Right renal pelvis (tissue), 4 donors: Measurements from ENCODE around the gene ABCC6. TPM values are rescaled to one million over a fixed set of nuclear protein-coding genes. Genes with fewer than 3 reads are reported as not detected.
"Not testable (repeated sequence)": the region's sequence is repeated elsewhere in the genome, so short reads cannot be mapped to it uniquely, and the experiment has no call there.

Source experiments
- DNase-seq, 4 donors: peaks; one replicate each; pipeline ENCODE4 v3.0.0-alpha.2; 2013; ENCODE audit warnings: low read depth in 4 of 4, low spot score in 3 of 4, missing footprints in 1 of 4
- polyA plus RNA-seq, 4 donors: library from polyadenylated mRNA; unstranded; fragments of 120-200 nt; gene quantifications; one replicate each; pipeline ENCODE4 v1.2.1, GENCODE V29; 2013; ENCODE audit not compliant: insufficient read length in 4 of 4

ABCC6 gene
- polyA plus RNA-seq, 4 donors: 17.7 to 31.1 (median 19.1) TPM

DNA sequence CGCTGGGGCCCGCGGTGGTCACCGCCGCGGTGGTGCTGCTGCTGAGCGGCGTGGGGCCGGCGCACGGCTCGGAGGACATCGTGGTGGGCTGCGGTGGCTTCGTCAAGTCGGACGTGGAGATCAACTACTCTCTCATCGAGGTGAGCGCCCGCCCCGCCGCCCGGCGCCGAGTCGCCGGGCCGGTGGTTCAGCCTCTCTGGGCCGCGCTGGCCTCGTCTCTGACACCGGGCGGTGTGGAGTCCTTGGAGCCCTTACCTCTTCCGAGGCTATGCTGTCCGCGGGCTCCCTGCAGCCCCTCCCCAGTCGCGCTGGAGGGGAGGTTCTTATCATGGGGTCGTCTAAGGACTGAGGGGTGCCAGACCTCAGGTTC, 9.4 kb upstream of the ABCC6 start:
- DNase-seq: not testable (repeated sequence)

GRCh38 chr16:16223662-16224241, 458 bp upstream of the ABCC6 start:
- not testable (repeated sequence) for DNase-seq

DNA sequence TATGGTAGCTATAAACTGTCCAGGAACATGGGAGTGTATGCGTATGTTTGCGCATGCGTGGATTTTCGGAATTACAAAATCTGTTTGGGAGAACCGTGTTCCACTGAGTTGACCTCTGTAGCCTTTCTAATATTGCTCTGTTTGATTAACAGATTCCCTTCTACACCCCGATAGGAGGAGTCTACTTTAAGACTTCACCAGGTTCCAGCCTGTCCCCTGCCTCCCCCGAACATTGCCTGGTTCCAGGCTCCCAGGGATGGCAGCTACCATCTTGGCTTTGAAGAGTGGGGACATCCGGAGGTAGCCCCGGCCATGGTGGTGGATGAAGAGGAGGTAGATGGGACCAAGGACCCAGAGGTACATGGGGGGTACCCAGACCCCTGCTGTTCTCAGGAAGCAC, 1.9 kb downstream of the ABCC6 start:
- not testable (repeated sequence) for DNase-seq

GRCh38 chr16:16220449-16220848, 2.8 kb downstream of the ABCC6 start:
- not testable (repeated sequence) for DNase-seq

DNA sequence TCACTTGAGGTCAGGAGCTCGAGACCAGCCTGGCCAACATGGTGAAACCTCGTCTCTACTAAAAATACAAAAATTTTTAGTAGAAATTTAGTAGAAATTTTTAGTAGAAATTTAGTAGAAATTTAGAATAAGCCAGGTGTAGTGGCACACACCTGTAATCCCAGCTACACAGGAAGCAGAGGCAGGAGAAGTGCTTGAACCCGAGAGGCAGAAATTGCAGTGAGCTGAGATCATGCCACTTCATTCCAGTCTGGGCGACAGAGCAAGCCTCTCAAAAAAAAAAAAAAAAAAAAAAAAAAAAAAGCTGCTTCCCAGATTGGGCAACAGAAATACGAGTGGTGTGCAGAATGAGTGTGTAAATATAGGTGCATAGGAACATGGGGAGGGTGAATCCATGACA, 4.5 kb downstream of the ABCC6 start:
- not testable (repeated sequence) for DNase-seq

DNA sequence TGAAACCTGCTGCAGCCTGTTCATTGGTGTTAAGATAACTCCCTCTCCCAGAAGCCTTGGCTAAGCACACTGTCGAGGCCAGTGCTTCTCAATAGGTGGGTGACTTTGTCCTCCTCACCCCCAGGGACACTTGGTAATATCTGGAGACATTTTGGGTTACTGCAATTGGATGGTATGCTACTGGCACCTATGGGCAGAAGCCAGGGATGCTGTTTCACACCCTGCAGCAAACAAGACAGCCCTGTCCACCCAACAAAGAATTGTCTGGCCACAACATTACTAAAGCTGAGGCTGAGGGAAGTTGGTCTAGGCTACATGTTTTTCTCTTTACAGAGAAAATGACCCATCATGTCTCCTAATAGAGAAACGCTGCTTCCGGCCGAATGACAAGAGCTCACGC, 4.9 kb downstream of the ABCC6 start:
- DNase-seq: not testable (repeated sequence)

- not testable (repeated sequence) for DNase-seq
These were observed 9.4 kb downstream of the ABCC6 start for GRCh38 chr16:16213863-16214293.

- DNase-seq: not testable (repeated sequence)
These were observed 11.9 kb downstream of the ABCC6 start for GRCh38 chr16:16211404-16211803.

- DNase-seq: not testable (repeated sequence)
These were observed 14.8 kb downstream of the ABCC6 start for GRCh38 chr16:16208461-16208860.

DNA sequence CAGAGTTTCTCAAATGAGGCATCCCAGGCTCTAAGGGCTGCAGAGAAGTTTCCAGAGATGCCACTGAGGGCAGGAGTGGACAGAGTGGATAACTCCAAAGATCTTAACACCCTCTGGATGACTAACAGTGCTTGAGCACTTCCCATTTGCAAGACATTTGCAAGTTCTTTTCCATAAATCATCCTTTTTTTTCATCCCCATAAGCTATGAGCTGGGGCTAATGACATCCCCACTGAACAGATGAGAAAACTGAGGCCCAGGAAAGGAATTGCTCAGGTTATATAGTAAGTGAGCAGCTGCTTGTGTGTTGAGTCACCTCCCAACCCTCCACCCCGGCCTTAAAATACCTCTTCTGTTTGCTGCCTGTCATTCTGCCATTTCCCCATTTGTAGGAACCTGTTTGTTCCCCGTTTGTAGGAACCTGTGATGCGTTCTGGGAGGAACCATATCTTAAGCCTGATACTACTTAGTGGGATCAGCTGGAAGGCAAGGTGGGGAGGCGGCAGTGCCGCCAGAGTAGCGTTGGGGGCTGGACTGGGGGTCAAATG, 15.4 kb downstream of the ABCC6 start:
- not testable (repeated sequence) for DNase-seq

DNA sequence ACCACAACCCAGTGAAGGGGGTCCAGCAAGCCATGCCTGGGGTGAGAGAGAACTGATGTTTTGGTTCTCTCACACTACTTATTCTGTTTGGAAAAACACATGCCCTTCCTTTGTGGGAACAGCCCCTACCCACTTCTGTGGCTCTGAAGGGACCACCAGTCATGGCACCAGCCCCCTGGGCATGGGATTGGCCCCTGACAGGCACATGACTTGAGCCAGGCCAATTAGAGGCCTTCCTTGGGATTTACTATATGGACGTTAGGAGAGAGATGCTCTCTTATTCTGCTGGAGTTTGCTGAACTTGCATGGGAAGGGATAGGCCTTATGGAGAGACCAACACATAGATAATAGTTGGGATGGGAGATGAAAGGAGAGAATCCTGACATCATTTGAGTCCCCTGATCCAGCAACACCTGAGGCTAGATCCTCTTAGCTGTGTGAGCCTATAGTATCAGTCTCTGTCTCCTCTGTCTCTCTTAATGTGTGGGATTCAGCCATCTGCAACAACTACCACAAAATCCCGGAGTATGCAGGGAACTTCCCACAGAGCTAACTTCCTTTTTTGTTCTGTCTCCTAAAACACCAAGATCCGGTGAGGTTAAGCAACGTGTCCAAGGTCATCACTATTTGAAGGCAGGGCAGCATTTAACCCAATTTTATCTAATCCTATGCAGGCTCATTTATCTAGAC, 16.1 kb downstream of the ABCC6 start:
- DNase-seq: not testable (repeated sequence)

DNA sequence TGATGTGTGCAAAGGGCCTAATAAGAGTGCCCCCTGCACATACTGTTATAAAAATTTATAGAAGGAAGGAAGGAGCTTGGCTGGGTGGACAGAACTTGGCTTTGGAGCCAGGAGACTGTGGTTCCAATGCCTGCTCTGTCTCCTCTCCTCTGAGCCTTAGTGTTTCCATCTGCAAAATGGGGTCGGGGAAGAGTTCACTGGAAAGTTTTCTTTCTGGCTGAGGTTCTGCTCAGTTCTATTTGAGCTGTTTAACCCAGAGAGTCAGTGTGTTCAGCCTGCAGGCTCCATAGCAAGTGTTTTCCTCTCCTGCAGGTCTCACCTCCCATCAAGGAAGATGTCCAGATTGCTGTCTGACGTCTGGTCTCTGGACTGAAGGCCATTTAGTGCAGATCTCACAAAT, 17.4 kb downstream of the ABCC6 start:
- DNase-seq: not testable (repeated sequence)

- DNase-seq: not testable (repeated sequence)
These were observed 18.7 kb downstream of the ABCC6 start for GRCh38 chr16:16204552-16204951.

DNA sequence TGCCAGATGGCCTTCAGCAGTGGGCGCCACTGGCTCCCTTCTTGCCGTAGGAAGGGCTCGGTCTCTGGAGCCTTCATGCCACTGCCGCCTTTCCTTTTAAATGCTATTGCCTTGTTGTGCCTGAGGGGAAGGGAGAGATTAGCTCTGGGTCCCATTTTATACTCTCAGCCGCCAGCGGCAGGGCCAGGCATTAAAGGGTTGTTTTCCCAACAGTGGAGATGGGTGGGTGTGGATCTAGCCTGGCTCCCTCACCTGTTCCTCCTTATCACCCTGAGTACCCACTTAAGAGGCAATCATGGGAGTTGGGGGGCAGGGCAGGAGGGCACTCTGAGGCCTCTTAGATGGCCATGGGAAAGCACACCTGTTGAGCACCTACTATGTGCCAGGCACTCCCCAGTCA, 19.8 kb downstream of the ABCC6 start:
- not testable (repeated sequence) for DNase-seq

- DNase-seq: peak in 1 of 4 donors; percentile 12
These were observed 20.7 kb downstream of the ABCC6 start for GRCh38 chr16:16202400-16203143.

- not testable (repeated sequence) for DNase-seq
These were observed 21.4 kb downstream of the ABCC6 start for GRCh38 chr16:16201880-16202279.

DNA sequence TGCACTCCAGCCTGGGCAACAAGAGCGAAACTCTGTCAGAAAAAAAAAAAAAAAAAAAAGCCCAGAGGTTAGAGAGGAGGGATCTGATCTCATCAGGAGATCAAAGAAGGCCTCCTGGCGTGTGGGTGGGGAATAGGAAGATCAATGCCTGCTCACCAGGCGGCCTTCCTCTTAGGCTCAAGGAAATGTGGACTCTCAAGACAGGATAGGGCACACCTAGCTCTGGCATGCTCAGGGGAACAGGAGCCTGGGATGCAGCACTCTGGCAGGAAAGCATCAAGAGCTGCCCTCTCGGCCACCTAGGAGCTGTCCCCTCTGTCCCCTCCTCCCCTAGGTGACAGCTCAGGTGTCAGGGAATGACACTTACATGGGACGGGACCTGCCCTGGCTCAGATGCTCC, 22.9 kb downstream of the ABCC6 start:
- not testable (repeated sequence) for DNase-seq

DNA sequence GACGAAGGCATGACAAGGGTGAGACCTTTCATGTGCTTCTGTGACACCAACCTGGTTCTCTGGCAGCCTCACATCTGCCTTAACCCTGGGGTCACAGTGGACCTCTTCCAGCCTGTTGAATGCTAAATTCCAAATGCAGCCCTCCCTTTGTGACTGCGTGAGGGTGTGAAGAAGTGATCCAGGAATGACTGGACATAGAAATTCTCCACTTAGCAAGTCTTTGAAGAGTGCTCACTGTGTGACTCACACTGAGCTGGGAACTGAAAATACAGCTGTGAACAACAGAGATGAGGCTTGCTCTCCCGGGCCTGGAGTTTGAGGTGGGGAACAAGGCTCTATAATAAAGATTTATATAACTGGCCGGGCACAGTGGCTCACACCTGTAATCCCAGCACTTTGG, 23.9 kb downstream of the ABCC6 start:
- not testable (repeated sequence) for DNase-seq

DNA sequence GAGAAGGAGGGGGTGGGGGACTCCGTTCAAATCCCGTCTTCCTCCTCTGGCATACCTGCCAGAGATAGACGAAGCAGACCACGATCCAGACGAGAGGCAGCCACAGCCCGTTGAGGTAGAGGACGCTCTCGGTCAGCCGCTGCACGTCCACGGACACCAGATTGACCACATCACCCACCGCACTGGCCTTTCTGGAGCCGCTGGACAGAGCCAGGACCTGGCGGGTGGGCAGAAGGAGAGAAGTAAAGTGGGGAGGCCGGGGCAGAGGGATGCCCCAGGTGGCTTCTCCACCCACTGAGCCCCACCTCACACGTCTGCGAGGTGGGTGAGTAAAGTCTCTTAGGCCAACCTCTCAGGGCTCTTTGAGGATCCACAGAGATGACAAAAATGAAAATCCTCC, 25.3 kb downstream of the ABCC6 start:
- DNase-seq: no peak

GRCh38 chr16:16197331-16197730, 26.0 kb downstream of the ABCC6 start:
- no peak for DNase-seq

DNA sequence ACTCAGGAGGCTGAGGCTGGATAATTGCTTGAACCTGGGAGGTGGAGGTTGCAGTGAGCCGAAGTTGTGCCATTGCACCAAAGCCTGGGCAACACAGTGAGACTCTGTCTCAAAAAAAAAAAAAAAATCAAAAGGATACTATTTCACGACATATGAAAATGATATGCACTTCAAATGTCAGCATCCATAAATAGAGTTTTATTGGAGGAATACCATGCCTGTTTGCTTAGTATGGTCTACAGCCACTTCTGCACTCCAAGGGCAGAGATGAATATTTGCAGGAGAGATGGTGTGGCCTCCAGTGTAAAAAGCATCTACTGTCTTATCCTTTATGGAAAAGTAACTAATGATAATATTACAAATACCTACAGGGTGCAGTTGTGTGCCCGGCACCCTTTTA, 27.2 kb downstream of the ABCC6 start:
- no peak for DNase-seq
